HG03565 (cell line): Measurements from ENCODE around the gene CCHCR1.
"Not testable (repeated sequence)": the region's sequence is repeated elsewhere in the genome, so short reads cannot be mapped to it uniquely, and the experiment has no call there.

ENCODE experiments used
- ATAC-seq: cut with Tn5 transposase; IDR thresholded peaks from one replicate; pipeline ENCODE4 v1.9.1; 2021; ENCODE audit warnings: mild to moderate bottlenecking, moderate library complexity; ENCODE audit not compliant: unreplicated experiment

The CCHCR1 gene

DNA sequence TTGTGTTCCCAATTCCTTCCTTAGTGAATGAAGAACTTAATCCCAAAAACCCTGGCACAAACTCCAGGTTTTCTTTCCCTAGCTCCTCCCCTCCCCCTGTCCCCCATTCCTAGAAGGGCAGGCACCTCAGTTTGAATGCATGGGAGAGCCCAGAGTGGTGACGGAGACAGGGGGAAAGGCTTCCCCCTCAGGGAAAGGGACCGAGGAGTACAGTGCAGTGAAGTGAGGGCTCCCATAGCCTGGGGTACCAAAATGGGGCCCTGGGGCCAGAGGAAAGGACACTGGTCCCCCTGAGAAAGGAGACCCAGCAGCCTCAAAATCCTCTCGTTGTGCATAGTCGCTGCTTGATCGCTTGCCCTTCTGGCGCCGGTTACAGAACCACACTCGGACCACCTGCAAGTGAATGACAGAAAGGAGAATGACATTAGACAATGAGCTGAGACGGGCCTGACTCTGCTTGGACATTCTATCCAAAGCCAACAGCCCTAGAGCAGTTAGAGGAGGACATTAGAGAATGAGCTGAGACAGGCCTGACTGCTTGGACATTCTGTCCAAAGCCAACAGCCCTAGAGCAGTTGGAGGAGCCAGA lies 7.0 kb upstream of the CCHCR1 start:
- not testable (repeated sequence) for ATAC-seq

DNA sequence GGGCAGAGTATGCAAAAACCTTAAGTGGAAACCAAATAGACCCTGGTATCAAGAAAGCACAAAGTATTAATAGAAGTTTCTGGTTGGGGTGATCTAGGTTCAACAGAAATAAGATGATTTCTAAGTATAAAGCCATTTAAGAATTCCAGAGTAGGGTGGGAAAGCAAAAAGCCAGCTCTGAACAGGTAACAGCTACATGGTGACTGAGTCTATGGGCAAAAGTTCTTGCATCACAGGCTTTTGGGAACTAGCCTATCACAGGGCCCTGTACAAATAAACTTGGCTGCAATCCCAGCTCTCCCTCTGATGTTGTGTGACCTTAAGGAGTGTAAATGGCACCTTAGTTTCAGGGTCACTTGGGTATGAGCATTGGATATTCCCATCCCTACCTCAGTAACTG lies 6.3 kb upstream of the CCHCR1 start:
- no peak for ATAC-seq

DNA sequence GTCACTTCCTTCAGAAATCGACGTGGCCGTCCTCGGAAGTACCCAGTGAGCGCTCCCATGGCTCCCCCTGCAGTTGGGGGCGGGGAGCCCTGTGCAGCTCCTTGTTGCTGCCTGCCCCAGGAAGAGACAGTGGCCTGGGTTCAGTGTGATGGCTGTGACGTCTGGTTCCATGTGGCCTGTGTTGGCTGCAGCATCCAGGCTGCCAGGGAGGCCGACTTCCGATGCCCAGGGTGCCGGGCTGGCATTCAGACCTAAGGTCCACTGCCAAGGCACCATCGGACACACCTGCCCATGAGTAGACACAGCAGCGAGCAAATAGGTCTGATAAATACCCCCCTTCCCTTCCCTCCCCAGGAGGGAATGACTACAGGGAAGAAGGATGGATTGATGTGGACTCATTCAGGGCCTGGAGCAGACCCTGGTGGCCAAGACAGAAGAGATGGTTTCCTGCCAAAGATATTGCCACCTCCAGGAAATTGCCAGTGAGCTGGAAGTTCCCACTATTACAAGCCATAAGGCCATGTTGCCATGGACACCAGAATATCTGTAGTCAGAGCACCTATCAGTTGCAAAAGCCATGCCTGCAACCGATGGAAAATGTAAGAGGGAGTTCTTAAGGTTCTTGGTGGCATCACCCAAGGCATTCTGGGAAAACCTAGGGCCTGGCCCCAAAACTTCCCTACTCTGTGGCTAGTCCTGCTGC lies 5.0 kb upstream of the CCHCR1 start:
- no peak for ATAC-seq

DNA sequence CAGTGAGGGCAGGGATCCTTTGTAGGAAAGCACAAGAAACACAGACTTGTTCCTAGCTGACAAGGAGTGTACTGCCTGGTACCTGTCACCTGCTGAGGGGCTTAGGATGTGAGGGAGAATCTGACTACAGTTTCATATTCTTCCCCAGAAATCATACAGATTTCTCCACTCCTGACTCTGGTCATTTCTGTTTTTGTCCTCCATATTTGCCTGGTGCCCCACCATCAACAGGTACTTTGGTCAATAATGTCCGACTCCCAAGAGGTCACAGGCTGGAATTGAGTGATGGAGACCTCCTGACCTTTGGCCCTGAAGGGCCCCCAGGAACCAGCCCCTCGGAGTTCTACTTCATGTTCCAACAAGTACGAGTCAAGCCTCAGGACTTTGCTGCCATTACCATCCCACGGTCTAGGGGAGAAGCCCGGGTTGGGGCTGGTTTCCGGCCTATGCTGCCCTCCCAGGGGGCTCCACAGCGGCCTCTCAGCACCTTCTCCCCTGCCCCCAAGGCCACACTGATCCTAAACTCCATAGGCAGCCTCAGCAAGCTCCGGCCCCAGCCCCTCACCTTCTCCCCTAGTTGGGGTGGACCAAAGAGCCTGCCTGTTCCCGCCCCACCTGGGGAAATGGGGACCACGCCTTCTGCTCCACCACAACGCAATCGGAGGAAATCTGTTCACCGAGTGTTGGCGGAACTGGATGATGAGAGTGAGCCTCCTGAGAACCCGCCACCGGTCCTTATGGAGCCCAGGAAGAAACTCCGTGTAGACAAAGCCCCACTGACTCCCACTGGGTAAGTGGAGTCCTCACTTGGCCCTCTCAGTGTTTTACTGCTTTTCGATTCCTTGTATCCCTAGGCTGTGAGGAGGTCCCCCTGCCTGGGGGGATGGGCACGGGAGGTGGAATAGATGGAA lies 3.9 kb upstream of the CCHCR1 start:
- no peak for ATAC-seq

DNA sequence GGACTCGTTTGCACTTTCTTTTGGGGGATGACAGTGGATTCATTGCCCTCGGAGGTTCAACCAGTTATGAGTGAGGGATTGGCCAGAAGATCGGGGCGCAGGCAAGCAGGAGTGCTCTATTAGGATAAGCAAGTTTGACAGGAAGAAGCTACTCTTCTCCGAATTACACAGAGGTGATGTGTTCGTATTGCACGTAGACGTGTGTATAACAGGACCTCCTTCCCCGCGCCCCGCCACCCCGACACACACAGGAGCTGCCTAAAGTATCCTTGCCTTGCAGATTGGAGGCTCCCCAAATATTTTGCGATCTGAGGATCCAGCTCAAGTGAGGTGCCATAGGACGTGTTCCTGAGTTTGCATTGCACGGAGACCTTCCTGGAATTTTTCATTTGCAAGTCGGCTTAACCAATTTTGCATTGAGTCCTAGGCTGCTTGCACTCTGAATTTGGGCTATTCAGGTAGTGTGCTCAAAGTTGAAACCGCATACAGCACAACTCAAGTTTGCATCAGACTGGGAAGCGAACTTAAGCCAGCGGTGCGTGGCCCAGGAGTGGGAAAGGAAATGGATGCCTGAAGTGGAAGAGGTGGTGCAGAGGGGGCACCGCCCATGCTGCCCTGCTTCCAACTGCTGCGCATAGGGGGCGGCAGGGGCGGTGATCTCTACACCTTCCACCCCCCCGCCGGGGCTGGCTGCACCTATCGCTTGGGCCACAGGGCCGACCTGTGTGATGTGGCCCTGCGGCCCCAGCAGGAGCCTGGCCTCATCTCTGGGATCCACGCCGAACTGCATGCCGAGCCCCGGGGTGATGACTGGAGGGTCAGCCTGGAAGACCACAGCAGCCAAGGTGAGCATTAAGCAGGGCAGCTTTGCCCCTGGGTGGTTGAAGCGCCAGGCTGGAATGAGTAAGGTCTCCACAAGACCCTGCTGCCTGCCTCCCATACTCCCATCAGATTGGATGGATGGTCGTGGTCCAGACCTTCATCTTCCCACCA lies 1.6 kb upstream of the CCHCR1 start:
- ATAC-seq = no peak

DNA sequence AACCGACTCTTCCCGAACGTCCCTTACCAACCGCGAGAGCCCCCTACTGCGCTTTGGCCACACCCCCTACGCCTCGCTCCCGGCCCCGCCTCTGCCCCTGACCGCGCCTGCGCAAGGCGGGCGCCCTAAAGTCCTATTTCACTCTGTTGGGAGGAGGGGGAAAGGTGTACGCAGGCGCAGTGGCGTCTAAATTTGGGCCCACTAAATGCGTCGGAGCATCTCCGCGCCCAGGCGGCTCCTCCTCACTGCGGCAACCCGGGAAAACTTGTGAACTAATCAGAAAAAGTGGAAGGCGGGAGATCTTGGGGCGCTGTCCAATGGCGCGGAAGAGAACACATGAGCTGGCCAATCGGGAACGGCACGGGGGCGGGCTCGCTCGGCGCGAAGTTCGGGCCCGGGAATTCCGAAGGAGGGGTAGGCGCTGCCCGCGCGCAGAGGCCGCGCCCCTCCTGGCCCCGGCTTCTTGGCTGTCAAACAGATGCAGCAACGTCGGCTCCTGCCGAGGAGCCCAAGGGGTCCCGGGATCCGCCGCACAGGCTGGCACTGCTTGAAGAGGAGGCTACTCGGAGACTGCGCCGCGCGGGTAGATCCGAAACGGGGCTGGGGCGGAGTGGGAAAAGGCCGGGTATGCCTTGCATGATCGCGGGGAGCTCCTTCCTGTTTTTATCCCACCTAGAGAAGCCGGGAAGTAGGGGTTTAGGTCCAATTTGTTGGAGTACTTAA lies 699 bp upstream of the CCHCR1 start, which contains the start of gene TCF19:
Gene TCF19, plus strand, starts transcription at position 450 of the 723 bp plus-strand sequence. CDS start 881 bp downstream, outside the sequence.
- ATAC-seq = peak; percentile 65

DNA sequence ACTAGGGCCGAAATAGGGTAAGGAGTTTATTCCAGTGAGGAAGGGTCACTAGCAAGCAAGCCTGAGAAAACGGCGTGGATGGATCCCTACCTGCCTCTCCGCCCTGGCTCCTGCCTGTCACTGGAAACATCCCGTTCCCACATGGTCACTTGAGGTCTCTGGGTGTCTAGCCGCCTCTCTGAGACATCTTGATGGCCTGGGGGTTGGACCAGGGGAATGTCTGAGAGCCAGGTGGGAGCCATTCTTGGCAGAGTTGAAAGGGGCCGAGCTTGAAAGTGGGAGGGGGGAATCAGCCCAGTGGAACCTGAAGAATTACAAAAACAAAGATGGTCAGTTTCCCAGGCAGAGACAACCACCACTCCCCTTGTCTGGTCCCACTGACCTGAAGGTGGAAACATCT lies 961 bp downstream of the CCHCR1 start:
- ATAC-seq = no peak

DNA sequence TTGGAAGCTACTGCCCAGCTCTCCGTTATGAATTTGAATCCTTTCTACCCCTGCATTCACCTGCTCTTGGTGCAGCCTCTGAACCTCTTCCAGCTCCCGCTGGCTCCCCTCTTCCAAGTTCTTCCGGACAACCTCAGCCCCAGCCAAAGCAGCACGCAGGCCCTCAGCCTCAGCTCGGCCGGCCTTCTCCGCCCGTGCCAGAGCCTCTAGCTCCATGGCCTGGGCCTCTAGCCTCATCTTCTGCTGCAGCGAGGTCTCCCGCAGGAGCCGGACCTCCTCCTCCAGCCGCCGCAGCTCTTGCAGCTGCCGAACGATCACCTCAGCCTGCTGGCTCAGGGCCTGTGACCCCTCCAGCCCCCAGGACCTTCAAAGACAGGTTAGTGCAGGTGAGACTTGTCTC lies 3.2 kb downstream of the CCHCR1 start:
- ATAC-seq = no peak

DNA sequence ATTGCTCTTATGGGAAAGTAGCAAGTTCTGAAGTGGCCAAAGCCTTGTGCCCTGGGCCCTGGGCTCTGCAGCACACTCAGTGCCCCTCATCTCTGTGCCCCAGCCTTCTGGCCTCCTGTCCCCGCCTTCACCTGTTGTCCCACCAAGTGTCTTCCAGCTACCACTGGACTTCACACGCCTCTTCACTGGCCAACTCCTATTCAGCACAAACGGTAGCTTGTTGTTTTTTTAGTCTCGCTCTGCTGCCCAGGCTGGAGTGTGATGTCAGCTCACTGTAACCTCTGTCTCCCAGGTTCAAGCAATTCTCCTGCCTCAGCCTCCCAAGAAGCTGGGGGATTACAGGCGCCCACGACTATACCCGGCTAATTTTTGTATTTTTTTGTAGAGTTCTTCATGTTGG lies 4.8 kb downstream of the CCHCR1 start:
- no peak for ATAC-seq

DNA sequence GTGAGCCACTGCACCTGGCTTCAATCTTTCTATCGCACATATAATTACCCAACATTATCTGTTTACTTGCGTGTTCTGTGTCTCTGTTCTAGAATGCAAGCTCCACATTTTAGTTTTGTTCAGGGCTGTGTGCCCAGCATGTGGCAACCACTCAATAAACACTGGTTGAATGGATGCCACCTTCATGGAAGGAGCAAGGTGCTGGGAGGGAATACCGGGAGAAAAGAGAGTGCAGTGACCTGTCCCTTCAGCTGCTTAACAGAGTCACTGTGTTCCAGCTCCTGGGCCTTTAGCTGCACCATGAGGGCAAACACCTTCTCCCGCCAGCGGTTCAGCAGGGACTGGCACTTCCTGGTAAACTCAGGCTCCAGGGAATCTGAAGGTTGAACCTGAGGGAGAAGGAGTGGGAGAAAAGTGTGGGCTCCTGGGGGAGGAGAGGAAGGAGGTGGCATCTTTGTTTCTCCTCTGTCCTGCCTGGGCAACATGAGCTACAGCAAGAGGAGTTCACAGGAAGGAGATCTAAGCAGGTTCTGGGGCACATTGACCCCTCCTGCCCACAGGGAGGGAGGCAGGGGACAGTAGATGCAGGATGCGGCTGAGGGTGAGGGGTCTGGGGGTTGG lies 7.7 kb downstream of the CCHCR1 start:
- ATAC-seq = no peak

DNA sequence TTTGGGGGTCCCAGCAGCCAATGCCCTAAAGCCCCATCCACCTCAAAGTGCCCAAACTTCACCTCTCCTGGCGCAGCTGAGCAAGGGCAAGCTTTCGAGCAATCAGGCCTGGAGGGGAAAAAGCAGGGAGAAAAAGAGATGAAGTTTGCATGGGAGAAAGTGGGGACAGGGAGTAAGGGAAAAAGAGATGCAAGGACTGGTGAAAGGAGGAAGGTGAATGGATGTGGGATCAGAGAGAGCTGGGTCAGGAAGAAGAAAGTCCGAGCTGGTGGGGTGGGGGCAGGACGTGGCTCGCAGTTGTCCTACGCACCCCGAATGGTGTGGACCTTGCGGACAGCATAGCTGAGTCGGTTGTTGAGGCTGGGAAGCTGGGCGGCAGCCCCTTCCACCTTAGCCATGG lies 12.2 kb downstream of the CCHCR1 start:
- ATAC-seq = no peak

DNA sequence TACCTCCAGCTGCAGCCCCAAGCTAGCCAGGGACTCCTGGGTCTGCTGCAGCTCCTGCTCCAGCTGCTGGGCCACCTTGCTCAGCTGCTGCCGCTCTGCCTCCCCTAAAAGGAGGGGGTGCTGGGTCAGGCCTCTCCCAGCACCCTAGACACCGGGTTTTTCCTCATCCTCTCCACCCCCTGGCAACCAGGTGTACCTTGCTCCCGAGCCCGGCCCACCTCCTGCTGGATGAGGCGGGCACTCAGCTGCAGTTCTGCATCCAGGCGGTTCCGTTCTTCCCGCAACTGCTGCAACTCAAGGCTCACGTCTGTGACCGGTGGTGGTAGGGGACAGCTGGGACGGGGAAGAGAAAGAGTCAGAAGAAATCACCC lies 12.6 kb downstream of the CCHCR1 start:
- ATAC-seq = no peak

DNA sequence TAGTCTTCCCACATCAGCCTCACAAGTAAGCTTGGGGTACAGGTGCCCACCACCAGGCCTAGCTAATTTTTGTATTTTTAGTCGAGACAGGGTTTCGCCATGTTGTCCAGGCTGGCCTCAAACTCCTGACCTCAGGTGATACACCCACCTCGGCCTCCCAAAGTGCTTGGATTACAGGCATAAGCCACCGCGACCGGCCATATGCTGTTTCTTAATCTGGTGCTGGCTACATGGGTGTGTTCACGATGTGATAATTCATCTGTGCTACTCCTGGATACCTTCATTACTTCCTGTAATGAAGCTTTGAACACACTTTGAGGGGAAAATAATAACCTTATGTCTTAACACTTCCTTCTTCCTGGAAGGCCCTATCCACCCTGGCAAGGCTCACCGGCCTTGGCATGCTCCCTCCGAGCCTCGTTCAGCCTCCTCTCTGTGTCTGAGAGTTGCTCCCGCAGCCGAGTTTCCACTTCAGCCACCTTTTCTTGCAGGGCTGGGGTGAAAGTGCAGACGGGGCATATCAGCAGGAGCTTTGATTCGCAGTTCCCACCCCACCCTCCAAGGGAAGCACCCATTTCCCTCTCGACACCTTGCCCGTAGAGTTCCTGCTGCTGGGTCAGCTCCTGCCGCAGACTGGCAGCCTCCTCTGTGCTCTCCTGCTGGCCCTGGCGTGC lies 13.2 kb downstream of the CCHCR1 start:
- no peak for ATAC-seq

DNA sequence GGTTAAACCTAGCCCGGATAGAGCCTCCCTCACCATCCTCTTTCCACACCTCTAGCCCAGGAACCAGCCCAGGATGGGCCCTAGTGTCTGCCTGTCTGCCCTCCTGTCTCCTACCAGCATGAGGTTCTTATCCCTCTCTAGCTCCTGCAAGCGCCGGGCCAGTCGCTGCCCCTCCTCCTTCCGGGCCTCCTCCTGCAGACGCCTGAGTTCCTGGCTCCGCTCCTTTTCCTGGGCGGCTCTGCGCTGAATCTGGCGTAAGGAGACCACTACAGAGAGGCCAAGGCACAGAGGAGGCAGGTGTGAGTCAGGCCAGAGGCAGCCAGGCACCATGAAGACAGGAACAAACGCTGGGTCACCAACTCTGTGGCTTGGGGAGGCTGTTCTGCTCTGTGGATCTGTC lies 14.5 kb downstream of the CCHCR1 start:
- no peak for ATAC-seq

DNA sequence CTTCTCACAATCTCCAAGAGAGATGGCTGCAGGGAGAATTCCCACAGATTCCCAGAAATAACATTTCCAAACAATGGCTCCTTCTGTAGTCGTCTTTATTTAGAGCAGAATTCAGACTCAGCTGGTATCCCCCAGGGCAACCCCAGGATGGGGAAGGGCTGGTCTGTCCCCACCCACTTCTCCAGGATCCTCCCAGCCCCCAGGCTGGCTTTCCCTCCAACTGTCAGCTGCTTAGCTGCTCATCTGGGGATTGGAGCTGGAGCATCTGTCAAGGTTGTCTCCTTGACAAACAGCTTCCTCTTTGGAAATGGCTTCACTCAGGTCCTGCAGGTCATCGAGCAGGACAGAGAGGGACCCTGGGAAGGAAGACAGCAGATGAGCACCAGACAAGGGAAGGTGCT lies 15.2 kb downstream of the CCHCR1 start:
- no peak for ATAC-seq

DNA sequence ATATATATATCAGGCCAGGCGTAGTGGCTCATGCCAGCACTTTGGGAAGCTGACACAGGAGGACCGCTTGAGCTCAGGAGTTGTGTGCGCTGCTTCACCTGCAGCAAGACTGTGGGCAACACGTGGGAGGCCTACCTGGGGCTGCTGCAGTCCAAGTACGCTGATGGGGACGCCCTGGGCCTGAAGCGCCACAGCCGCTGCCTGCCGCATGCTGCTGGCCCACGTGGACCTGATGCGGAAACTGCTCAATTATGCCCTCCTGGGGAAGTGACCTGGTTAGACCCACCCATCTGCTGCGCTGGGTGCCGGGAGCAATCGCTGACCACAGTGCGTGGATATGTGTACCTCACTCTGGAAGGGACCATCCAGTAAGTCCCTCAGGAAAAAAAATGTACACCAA lies 17.0 kb downstream of the CCHCR1 start:
- no peak for ATAC-seq

DNA sequence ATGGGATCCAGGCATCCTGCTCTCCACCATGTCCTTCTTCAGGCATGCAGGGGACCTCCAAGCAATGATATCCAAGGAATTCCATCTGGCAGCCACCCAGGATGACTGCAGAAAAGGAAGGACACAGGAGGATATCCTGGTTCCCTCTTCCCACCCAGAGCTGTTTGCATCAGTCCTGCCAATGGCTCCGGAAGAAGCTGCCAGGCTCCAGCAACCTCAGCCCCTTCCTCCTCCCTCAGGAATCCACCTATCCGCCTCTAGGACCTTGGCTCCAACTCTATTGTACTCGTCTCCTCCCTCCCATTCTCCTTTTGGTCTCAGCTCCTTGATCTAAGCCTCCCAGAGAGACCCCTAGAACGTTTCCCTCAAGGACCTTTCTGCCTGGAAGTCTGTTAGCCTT lies 18.0 kb downstream of the CCHCR1 start:
- no peak for ATAC-seq

DNA sequence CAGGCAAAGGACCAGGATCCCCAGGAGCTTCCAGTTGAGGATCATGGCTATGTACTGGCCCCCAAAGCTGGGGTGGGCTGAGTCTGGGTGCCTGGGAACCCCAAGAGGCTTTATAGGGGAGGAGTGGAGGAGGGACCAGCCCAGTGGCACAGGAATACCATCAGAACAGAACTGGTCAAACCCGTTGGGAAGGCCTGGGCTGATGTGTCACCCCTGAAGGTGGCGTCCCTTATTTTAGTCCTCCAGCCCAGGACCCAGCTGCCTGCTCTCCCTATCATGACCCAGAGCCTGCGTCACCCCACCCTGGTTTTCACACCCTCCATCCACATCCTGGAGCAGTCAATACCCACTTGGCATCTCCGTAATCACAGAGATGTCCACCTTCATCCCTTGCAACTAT lies 18.6 kb downstream of the CCHCR1 start, which contains the start of gene PSORS1C2:
Gene PSORS1C2, minus strand, starts transcription at position 85 of the 400 bp plus-strand sequence. Its CDS starts 40 bp downstream, at position 45.
- no peak for ATAC-seq

DNA sequence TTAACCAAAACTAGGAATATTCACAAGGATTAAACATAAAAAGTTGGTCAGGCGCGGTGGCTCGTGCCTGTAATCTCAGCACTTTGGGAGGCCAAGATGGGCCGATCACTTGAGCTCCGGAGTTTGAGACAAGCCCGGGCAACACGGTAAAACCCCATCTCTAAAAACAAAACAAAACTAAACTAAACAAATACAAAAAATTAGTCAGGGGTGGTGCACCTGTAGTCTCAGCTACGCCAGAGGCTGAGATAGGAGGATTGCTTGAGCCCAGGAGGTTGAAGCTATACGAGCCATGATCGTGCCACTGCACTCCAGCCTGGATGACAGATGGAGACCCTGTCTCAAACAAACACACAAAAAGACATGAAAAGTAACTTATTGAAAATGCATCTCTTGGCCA lies 21.9 kb downstream of the CCHCR1 start:
- no peak for ATAC-seq
